Right atrium auricular region (tissue), 2 donors: ENCODE data around the gene KPNA4. TPM values are rescaled to one million over a fixed set of nuclear protein-coding genes. Genes with fewer than 3 reads are reported as not detected.

Source experiments
- DNase-seq: peaks from one replicate; pipeline ENCODE4 v3.0.0-alpha.2; 2019; ENCODE audit warnings: low spot score
- H3K27ac ChIP-seq, 2 donors: fragments of 200-600 bp; sonication (generic); 1 replicate in 1 of 2; 2 replicates in 1 of 2; pipeline ENCODE4 v1.5.1; 2016 to 2019
- H3K27me3 ChIP-seq, 2 donors: fragments of 200-600 bp; sonication (generic); one replicate each; pipeline versions ENCODE4 v1.5.1 to v1.6.0; 2017 to 2019
- H3K36me3 ChIP-seq: fragments of 200-600 bp; sonication (generic); one replicate; pipeline ENCODE4 v1.5.1; 2016
- H3K4me1 ChIP-seq, 2 donors: fragments of 200-600 bp; sonication (generic); one replicate each; pipeline versions ENCODE4 v1.5.1 to v1.6.0; 2017 to 2019
- H3K4me3 ChIP-seq, 2 donors: fragments of 200-600 bp; sonication (generic); 1 replicate in 1 of 2; 2 replicates in 1 of 2; pipeline ENCODE4 v1.5.1; 2017 to 2019; ENCODE audit warnings: mild to moderate bottlenecking in 1 of 2, moderate library complexity in 1 of 2
- H3K9me3 ChIP-seq, 2 donors: fragments of 200-600 bp; sonication (generic); one replicate each; pipeline ENCODE4 v1.5.1; 2019
- CTCF ChIP-seq, 2 donors: fragments of 200-600 bp; sonication (generic); IDR thresholded peaks; one replicate each; pipeline ENCODE4 v1.5.1; 2019; ENCODE audit warnings: antibody characterized with exemption in 2 of 2
- total RNA-seq, 2 donors: library from RNA; depleted of rRNA; stranded (reverse); fragments of >200 nt; gene quantifications; one replicate each; pipeline ENCODE4 v1.1.0, GENCODE V29; 2016

Gene KPNA4
- total RNA-seq, 2 donors from 2014 or later, result 36.1 to 44.4 TPM

GRCh38 chr3:160588023-160588422 lies 22.7 kb upstream of the KPNA4 start:
- no peaks in the 10 kb centered on the region for H3K4me1 ChIP-seq
- no peak for TF ChIP-seq CTCF (IDR thresholded peaks at IDR 0.05)
- H3K27ac ChIP-seq, result no peak overlapping the region
- H3K27me3 ChIP-seq, result no peaks in the 10 kb centered on the region
- H3K4me3 ChIP-seq, result no peak overlapping the region
- no peak for DNase-seq
- no peaks in the 10 kb centered on the region for H3K9me3 ChIP-seq
- no peaks in the 10 kb centered on the region for H3K36me3 ChIP-seq

- DNase-seq, result no peak
- no peaks in the 10 kb centered on the region for H3K4me1 ChIP-seq
- no peak overlapping the region for H3K27ac ChIP-seq
- TF ChIP-seq CTCF (IDR thresholded peaks at IDR 0.05), result no peak
- H3K9me3 ChIP-seq, result peaks cover 0 to under 1% of the 10 kb centered on the region in 2 donors
- no peaks in the 10 kb centered on the region for H3K27me3 ChIP-seq
- no peaks in the 10 kb centered on the region for H3K36me3 ChIP-seq
- no peak overlapping the region for H3K4me3 ChIP-seq
Observed at GRCh38 chr3:160587105-160587504, 21.7 kb upstream of the KPNA4 start.

DNA sequence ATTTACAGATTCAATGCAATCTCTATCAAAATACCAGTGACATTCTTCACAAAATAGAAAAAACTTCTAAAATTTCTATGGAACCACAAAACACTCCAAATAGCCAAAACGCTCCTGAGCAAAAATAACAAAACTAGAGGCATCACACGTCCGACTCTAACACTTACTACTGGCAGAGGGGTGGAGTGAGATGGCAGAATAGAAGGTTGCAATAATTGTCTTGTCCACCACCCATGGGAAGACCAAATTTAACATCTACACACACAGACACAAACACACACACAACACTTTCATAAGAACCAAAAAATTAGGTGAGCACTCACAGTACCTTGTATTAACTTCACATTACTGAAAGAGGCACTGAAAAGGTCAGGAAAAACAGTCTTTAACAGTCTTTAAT lies 21.3 kb upstream of the KPNA4 start:
- no peaks in the 10 kb centered on the region for H3K4me1 ChIP-seq
- H3K4me3 ChIP-seq, result no peak overlapping the region
- no peak overlapping the region for H3K27ac ChIP-seq
- DNase-seq, result no peak
- H3K27me3 ChIP-seq, result no peaks in the 10 kb centered on the region
- H3K9me3 ChIP-seq, result peaks cover 0 to 5% of the 10 kb centered on the region in 2 donors
- no peak for TF ChIP-seq CTCF (IDR thresholded peaks at IDR 0.05)
- H3K36me3 ChIP-seq, result no peaks in the 10 kb centered on the region

- H3K4me1 ChIP-seq, result no peaks in the 10 kb centered on the region
- no peak overlapping the region for H3K4me3 ChIP-seq
- no peak for TF ChIP-seq CTCF (IDR thresholded peaks at IDR 0.05)
- H3K36me3 ChIP-seq, result no peaks in the 10 kb centered on the region
- H3K27me3 ChIP-seq, result no peaks in the 10 kb centered on the region
- peaks cover 0 to 17% of the 10 kb centered on the region in 2 donors for H3K9me3 ChIP-seq
- no peak overlapping the region for H3K27ac ChIP-seq
- no peak for DNase-seq
Observed at GRCh38 chr3:160583451-160583850, 18.1 kb upstream of the KPNA4 start.

GRCh38 chr3:160580938-160581337 lies 15.6 kb upstream of the KPNA4 start:
- no peaks in the 10 kb centered on the region for H3K27me3 ChIP-seq
- H3K27ac ChIP-seq, result no peak overlapping the region
- peaks cover 0 to 17% of the 10 kb centered on the region in 2 donors for H3K9me3 ChIP-seq
- DNase-seq, result no peak
- H3K4me1 ChIP-seq, result peaks cover 0 to 3% of the 10 kb centered on the region in 2 donors
- no peaks in the 10 kb centered on the region for H3K36me3 ChIP-seq
- TF ChIP-seq CTCF (IDR thresholded peaks at IDR 0.05), result no peak
- no peak overlapping the region for H3K4me3 ChIP-seq

DNA sequence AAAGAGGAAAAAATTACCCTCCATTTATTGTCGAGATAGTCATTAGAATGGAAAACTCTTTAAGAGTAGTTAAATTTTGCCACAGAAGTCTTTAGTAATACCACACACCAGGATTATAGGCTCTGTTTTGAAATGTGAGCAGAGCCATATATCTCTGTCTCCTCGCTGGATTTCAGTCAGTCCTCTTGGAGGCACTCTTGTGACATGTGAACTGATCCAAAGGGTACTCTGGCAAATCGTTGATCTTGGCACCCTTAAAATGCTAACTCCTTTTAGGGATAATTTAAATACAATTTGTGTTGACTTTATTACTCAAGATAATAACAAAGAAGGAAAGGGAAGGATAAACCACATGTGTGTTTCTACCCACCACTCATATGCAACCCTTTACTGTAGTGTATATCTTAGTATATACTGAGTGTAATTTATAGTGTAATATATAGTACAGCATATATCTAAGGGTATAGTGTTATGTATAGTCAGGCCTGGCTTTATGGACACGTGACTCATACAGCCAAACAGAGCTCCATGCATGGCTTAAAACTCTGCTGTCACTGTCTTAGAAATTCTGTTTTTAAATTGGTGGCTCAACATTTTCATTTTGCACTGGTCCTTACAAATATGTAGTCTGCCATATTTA lies 12.3 kb upstream of the KPNA4 start:
- DNase-seq, result no peak
- H3K4me3 ChIP-seq, result no peak overlapping the region
- peak overlapping the region in 1 of 2 donors; percentile 73 for H3K27ac ChIP-seq

More for the DNA sequence above, 12.3 kb upstream of the KPNA4 start:
- TF ChIP-seq CTCF (IDR thresholded peaks at IDR 0.05), result peak in 1 of 2 donors; percentile 30
- H3K9me3 ChIP-seq, result peaks cover 0 to 17% of the 10 kb centered on the region in 2 donors
- no peaks in the 10 kb centered on the region for H3K27me3 ChIP-seq
- H3K36me3 ChIP-seq, result no peaks in the 10 kb centered on the region
- peaks cover 0 to 3% of the 10 kb centered on the region in 2 donors for H3K4me1 ChIP-seq
